HEK293T (cell line): Measurements from ENCODE around the gene KCNH1.

ENCODE experiments used
- ARNT ChIP-seq: fragments of 450-650 bp; IDR thresholded peaks from 2 replicates; pipeline ENCODE4 v1.6.1; 2017; ENCODE audit warnings: mild to moderate bottlenecking
- BHLHE40 ChIP-seq: fragments of 450-650 bp; IDR thresholded peaks from 2 replicates; pipeline ENCODE4 v1.6.1; 2016; ENCODE audit warnings: mild to moderate bottlenecking, moderate library complexity, borderline replicate concordance
- ELF4 ChIP-seq: fragments of 450-650 bp; IDR thresholded peaks from 2 replicates; pipeline ENCODE4 v1.6.1; 2017; ENCODE audit warnings: antibody characterized with exemption
- FOXA1 ChIP-seq: fragments of 450-650 bp; IDR thresholded peaks from 2 replicates; pipeline ENCODE4 v1.6.1; 2016; ENCODE audit warnings: mild to moderate bottlenecking
- FOXM1 ChIP-seq: fragments of 450-650 bp; IDR thresholded peaks from 2 replicates; pipeline ENCODE4 v1.6.1; 2017; ENCODE audit warnings: mild to moderate bottlenecking, borderline replicate concordance
- HDGF ChIP-seq: fragments of 450-650 bp; IDR thresholded peaks from 2 replicates; pipeline ENCODE4 v1.6.1; 2017; ENCODE audit warnings: antibody characterized with exemption, borderline replicate concordance
- L3MBTL2 ChIP-seq: fragments of 450-650 bp; conservative IDR thresholded peaks from 2 replicates; pipeline ENCODE4 v1.6.1; 2016; ENCODE audit warnings: mild to moderate bottlenecking
- LEF1 ChIP-seq: fragments of 450-650 bp; IDR thresholded peaks from 2 replicates; pipeline ENCODE4 v1.6.1; 2017; ENCODE audit warnings: mild to moderate bottlenecking, borderline replicate concordance
- SP1 ChIP-seq: fragments of 450-650 bp; IDR thresholded peaks from 2 replicates; pipeline ENCODE4 v1.6.1; 2017
- SUZ12 ChIP-seq: fragments of 450-650 bp; IDR thresholded peaks from 2 replicates; pipeline ENCODE4 v1.6.1; 2016; ENCODE audit warnings: mild to moderate bottlenecking
- TARDBP ChIP-seq: fragments of 450-650 bp; IDR thresholded peaks from 2 replicates; pipeline ENCODE4 v1.6.1; 2016
- ZNF384 ChIP-seq: fragments of 450-650 bp; IDR thresholded peaks from 2 replicates; pipeline ENCODE4 v1.6.1; 2016

DNA sequence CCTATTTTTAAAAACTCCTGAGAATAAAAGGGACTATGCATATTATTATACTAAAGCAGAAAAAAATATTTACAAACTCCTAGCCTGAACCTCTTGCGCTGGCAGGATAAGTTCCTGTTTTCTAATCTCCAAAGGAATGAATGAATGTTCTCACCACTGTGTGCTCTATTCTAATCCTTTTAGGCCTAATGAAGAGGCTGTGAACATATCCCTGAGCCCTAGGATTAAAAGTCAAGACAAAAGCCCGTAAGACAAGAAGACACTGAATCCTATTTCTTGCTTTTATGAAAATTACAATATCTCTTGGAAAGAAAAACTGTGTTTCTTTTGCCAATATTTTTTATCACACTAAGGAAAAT lies 487.7 kb downstream of the KCNH1 start:
- TF ChIP-seq HDGF (no peak), ZNF384 (no peak), SP1 (no peak), L3MBTL2 (no peak), LEF1 (no peak), ELF4 (no peak), FOXM1 (no peak), BHLHE40 (no peak), TARDBP (no peak), SUZ12 (no peak), ARNT (no peak), FOXA1 (no peak)
